Fibroblast of skin of left quadriceps (primary cell): ENCODE measurements around the gene RFTN1.
"Not testable (repeated sequence)": the region's sequence is repeated elsewhere in the genome, so short reads cannot be mapped to it uniquely, and the experiment has no call there.

ENCODE experiments used
- DNase-seq, 2 experiments: peaks; one replicate each; pipeline ENCODE4 v3.0.0-alpha.2; 2013; ENCODE audit warnings: low read depth in 2 of 2

RFTN1 gene

GRCh38 chr3:16507578-16508242 is 5.8 kb downstream of the RFTN1 start:
- DNase-seq, result no peak

- DNase-seq, result no peak
Measured at GRCh38 chr3:16506884-16507577, 6.5 kb downstream of the RFTN1 start.

- no peak for DNase-seq
Measured at GRCh38 chr3:16506451-16506850, 7.0 kb downstream of the RFTN1 start.

GRCh38 chr3:16504692-16505091 is 8.8 kb downstream of the RFTN1 start:
- DNase-seq, result no peak

- DNase-seq, result peak in 1 of 2 experiments; percentile 29
Measured at GRCh38 chr3:16504242-16504641, 9.3 kb downstream of the RFTN1 start.

- DNase-seq, result no peak
Measured at GRCh38 chr3:16503191-16503776, 10.2 kb downstream of the RFTN1 start.

GRCh38 chr3:16502347-16502908 is 11.1 kb downstream of the RFTN1 start:
- no peak for DNase-seq

- DNase-seq, result no peak
Measured at GRCh38 chr3:16501376-16501775, 12.1 kb downstream of the RFTN1 start.

GRCh38 chr3:16500911-16501310 is 12.6 kb downstream of the RFTN1 start:
- DNase-seq, result no peak

- DNase-seq, result no peak
Measured at GRCh38 chr3:16500093-16500492, 13.4 kb downstream of the RFTN1 start.

GRCh38 chr3:16499351-16499750 is 14.1 kb downstream of the RFTN1 start:
- no peak for DNase-seq

GRCh38 chr3:16498130-16498890 is 15.2 kb downstream of the RFTN1 start:
- DNase-seq, result no peak

GRCh38 chr3:16496408-16497222 is 16.9 kb downstream of the RFTN1 start:
- DNase-seq, result no peak

GRCh38 chr3:16496008-16496407 is 17.5 kb downstream of the RFTN1 start:
- no peak for DNase-seq

GRCh38 chr3:16494814-16495431 is 18.6 kb downstream of the RFTN1 start:
- no peak for DNase-seq

- no peak for DNase-seq
Measured at GRCh38 chr3:16494094-16494493, 19.4 kb downstream of the RFTN1 start.

- DNase-seq, result no peak
Measured at GRCh38 chr3:16490062-16490619, 23.4 kb downstream of the RFTN1 start.

GRCh38 chr3:16489326-16490061 is 24.0 kb downstream of the RFTN1 start:
- not testable (repeated sequence) for DNase-seq

GRCh38 chr3:16488637-16489036 is 24.9 kb downstream of the RFTN1 start:
- no peak for DNase-seq
